Measurements from ENCODE around the gene CDCA3.
"Not testable (repeated sequence)": the region's sequence is repeated elsewhere in the genome, so short reads cannot be mapped to it uniquely, and the experiment has no call there.

Gene CDCA3

GRCh38 chr12:6851153-6851920, at the start of gene CDCA3:
TSS of gene CDCA3 (minus strand) at chr12:6851286. CDS start at chr12:6850952, 334 bp downstream.
- peak; percentile 94 for DNase-seq (ENCODE audit: low read depth)

GRCh38 chr12:6899837-6900519, 48.9 kb upstream of the CDCA3 start:
- no peak for DNase-seq (ENCODE audit: low read depth)

DNA sequence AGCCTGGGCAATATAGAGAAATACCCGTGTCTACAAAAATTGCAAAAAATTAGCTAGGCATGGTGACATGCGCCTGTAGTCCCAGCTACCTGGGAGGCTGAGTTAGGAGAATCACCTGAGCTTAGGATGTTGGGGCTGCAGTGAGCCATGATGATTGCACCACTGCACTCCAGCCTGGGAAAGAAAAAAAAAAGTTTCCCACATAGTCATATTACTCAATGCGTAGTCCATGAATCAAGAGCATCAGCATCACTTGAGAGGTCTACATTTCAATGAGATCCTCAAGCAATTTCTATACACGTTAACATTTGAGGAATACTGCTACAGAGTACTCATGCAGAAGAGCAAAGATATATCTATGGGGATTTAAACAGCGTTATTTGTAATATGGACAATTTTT, 48.3 kb upstream of the CDCA3 start:
- DNase-seq (ENCODE audit: low read depth) = no peak

DNA sequence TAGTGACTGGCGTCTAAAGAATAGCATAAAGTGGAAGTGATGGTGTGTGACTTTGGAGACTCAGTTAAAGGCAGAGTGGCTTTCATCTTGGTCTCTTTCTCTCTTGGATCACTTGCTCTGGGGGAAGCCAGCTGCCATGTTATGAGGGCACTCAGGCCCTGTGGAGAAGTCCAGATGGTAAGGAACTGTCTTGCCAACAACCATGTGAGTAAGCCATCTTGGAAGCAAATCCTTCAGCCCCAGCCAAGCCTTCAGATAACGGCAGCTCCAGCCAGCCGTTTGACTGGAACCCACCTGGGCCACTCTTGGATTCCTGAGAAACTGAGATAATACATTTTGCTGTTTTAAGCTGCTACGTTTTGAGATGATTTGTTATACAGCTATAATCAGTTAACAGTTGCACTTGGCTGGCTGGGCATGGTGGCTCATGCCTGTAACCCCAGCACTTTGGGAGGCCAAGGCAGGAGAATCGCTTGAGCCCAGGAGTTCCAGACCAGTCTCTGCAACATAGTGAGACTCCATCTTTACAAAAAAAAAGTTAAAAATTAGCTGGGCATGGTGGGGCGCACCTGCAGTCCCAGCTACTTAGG, 45.9 kb upstream of the CDCA3 start:
- no peak for DNase-seq (ENCODE audit: low read depth)

- no peak for DNase-seq (ENCODE audit: low read depth)
These were observed 43.2 kb upstream of the CDCA3 start for GRCh38 chr12:6894321-6894720.

DNA sequence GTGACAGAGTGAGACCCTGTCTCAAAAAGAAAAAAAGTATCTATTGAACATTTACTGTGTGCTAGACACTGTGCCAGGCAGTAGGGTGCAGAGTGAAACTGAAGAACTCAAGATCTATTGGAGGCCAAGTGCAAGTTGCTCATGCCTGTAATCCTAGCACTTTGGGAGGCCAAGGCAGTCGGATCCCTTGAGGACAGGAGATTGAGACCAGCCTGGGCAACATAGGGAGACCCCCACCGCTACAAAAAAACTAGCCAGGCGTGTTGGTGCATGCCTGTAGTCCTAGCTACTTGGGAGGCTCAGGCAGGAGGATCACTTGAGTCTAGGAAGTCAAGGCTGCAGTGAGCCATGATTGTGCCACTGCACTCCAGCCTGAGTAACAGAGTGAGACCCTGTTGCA, 41.6 kb upstream of the CDCA3 start:
- not testable (repeated sequence) for DNase-seq (ENCODE audit: low read depth)

DNA sequence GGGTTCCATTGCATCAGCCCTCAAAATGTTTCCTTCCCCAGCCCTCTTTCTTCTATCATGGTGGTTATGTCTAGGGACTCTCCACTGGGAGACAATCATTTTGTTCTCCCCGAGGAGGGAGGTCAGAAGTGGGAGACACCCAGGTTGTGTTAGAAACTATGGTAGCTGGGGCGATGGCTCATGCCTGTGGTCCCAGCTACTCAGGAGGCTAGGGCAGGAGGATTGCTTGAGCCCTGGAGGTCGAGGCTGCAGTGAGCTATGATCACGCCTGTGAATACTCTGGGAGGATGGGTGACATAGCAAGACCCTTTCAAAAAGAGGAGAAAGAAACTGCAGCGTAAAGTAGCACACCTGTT, 40.5 kb upstream of the CDCA3 start:
- DNase-seq (ENCODE audit: low read depth) = no peak

DNA sequence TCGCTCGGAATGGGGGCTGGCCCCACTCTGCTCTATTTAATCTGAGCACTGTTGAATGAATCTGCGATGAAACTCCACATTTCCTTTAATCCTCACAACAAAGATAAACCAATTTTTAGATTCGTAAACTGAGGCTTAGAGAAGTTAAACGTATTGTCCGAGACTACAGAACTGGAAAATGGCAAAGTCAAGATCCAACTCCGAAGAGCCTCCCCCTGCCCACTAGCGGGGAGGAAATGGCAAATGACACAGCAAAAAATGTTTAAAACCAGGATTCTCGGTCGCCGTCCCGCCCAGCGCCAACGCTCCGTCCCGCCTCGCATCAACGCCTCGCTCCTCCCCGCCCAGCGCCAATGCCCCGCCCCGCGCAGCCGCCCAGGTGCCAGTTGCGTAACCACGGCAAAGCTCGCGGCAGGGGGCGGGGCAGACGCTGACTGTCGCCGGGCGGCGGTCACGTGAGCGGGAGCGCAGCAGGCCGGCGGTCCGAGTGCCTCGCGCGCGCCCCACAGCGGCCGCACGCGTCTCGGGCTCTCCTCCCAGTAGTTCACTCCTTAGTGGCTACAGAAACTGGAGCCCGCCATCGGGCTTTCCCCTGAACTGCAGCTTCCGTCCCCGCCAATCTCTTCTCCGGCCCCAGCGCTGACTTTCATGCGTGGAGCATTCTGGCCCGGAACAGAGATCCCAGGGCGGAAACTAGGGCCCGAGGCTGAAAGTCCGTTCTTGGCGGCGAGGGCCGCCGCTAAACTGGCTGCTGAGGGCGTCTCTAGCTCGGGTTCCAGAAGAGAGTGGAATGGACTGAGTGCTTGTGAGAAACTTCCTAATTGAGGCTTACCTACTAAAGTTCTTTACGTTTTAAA, 39.9 kb upstream of the CDCA3 start:
- peak; percentile 74 for DNase-seq (ENCODE audit: low read depth)

GRCh38 chr12:6889775-6890573, 38.9 kb upstream of the CDCA3 start:
- not testable (repeated sequence) for DNase-seq (ENCODE audit: low read depth)

- DNase-seq (ENCODE audit: low read depth) = not testable (repeated sequence)
These were observed 37.7 kb upstream of the CDCA3 start for GRCh38 chr12:6888794-6889193.

GRCh38 chr12:6888360-6888759, 37.3 kb upstream of the CDCA3 start:
- no peak for DNase-seq (ENCODE audit: low read depth)

GRCh38 chr12:6887460-6887859, 36.4 kb upstream of the CDCA3 start:
- DNase-seq (ENCODE audit: low read depth) = no peak

DNA sequence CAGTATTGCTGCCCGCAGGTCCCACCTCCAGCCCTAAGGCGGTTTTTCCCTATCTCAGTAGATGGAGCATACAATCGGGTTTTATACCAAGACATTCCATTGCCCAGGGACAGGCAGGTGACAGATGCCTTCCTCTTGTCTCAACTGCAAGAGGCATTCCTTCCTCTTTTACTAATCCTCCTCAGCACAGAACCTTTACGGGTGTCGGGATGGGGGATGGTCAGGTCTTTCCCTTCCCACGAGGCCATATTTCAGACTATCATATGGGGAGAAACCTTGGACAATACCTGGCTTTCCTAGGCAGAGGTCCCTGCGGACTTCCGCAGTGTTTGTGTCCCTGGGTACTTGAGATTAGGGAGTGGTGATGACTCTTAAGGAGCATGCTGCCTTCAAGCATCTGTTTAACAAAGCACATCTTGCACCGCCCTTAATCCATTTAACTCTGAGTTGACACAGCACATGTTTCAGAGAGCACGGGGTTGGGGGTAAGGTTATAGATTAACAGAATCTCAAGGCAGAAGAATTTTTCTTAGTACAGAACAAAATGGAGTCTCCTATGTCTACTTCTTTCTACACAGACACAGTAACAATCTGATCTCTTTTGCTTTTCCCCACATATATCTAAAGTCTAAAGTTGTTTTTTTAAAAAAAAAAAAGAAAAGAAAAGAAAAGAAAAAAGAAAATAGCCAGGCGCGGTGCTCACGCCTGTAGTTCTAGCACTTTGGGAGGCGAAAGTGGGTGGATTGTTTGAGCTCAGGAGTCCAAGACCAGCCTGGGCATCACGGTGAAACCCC, 35.3 kb upstream of the CDCA3 start:
- DNase-seq (ENCODE audit: low read depth) = not testable (repeated sequence)

DNA sequence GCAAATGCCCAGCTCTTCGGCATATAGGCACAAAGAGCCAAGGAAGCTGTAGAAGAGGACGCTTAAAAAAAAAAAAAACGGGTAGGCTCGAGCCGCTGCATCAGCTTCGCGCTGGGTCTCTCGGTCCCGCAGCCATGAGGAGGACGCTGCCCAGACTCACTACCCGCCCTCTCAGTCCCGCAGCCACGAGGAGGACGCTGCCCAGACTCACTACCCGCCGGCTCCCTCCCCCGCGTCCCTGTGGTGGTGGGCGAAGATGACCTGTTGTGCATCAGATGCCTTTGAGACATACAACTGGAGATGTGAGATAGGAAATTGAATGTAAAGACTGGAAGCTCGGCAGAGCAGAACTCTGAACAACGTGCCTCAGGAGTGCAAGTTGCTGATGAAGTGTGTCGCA, 33.5 kb upstream of the CDCA3 start:
- no peak for DNase-seq (ENCODE audit: low read depth)

GRCh38 chr12:6883683-6884082, 32.6 kb upstream of the CDCA3 start:
- DNase-seq (ENCODE audit: low read depth) = no peak

DNA sequence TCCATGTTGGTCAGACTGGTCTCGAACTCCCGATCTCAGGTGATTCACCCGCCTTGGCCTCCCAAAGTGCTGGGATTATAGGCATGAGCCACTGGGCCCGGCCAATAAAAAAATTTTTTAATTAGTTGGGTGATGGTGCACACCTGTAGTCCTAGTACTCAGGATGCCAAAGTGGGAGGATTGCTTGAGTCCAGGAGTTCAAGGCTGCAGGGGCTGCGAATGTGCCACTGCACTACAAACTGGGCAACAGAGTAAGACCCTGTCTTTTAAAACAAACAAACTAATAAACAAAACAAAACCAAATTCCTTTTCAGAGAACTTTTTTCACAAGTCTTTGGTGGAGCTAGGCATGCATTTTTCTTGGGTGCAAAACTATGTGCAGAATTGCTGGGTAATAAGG, 32.2 kb upstream of the CDCA3 start:
- DNase-seq (ENCODE audit: low read depth) = no peak

DNA sequence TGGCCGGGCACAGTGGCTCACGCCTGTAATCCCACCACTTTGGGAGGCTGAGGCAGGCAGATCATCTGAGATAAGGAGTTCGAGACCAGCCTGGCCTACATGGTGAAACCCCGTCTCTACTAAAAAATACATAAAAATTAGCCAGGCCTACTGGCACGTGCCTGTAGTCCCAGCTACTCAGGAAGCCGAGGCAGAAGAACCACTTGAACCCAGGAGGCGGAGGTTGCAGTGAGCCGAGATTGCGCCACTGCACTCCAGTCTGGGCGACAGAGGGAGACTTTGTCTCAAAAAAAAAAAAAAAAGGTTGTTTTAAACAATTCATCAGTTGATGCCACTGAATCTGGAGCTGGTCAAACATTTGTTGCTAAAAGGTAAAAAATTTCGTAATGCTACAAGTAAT, 28.7 kb upstream of the CDCA3 start:
- not testable (repeated sequence) for DNase-seq (ENCODE audit: low read depth)

DNA sequence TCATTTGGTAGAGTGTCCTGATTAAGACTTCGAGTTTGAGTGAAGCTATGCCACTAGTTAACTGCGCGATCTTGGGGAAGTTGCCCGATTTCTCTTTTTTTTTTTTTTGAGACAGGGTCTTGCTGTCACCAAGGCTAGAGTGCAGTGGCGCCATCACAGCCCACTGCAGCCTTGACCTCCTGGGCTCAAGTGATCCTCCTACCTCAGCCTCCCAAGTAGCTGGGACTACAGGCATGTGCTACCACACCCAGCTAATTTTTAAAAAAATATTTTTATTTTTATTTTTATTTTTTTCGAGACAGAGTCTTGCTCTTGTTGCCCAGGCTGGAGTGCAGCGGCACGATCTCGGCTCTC, 22.9 kb upstream of the CDCA3 start:
- DNase-seq (ENCODE audit: low read depth) = not testable (repeated sequence)

DNA sequence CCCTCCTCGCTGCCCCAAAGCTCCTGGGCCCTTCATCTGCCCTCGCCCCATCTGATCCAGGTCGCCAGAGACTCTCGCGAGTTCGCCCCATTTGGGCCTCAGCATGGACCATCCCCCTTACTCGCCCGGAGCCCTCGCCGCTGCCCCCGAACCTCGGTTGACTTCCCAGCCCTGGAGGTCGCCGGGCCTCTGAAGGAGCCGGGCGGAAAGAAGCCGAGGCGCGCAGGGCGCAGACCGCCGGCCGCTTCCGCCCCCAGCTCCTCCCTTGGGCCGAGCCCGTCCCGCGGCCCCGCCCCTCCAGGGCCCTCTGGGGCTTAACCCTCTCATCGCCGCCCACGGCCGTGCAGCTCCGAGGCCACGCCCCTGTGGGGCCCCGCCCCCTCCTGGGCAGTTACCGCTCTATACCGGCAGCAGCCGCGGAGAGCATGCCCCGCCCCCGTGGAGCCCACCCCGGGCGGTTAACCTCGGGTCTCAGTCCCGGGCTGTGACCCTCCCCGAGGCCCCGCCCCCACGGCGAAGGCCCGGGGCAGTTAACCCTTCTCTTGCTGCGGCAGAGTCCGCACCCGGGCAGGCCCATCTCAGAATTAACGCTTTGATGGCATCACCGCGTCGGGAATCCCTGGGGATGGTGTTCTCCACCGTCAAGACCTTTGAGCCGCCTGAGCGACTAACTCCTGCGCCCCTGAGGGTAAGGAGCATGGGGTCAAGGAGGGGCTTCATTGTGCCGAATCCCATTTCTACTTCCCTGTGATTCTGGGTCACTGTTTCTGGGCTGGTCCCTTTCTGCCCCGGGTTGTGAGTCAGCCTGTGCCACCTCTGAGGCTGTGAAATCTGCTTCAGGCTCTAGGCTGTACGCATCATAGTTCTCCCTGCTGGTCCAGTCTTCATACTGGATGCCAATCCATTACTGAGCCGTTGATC, 22.3 kb upstream of the CDCA3 start, which contains the start of gene SPSB2:
SPSB2 (minus strand) TSS at position 210 of the 921 bp plus-strand sequence. CDS start 402 bp downstream, outside the sequence.
- DNase-seq (ENCODE audit: low read depth) = peak; percentile 72

Data from HS-5 (cell line).